Measurements from ENCODE around the gene RERG.

Gene RERG, protein sequence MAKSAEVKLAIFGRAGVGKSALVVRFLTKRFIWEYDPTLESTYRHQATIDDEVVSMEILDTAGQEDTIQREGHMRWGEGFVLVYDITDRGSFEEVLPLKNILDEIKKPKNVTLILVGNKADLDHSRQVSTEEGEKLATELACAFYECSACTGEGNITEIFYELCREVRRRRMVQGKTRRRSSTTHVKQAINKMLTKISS

DNA sequence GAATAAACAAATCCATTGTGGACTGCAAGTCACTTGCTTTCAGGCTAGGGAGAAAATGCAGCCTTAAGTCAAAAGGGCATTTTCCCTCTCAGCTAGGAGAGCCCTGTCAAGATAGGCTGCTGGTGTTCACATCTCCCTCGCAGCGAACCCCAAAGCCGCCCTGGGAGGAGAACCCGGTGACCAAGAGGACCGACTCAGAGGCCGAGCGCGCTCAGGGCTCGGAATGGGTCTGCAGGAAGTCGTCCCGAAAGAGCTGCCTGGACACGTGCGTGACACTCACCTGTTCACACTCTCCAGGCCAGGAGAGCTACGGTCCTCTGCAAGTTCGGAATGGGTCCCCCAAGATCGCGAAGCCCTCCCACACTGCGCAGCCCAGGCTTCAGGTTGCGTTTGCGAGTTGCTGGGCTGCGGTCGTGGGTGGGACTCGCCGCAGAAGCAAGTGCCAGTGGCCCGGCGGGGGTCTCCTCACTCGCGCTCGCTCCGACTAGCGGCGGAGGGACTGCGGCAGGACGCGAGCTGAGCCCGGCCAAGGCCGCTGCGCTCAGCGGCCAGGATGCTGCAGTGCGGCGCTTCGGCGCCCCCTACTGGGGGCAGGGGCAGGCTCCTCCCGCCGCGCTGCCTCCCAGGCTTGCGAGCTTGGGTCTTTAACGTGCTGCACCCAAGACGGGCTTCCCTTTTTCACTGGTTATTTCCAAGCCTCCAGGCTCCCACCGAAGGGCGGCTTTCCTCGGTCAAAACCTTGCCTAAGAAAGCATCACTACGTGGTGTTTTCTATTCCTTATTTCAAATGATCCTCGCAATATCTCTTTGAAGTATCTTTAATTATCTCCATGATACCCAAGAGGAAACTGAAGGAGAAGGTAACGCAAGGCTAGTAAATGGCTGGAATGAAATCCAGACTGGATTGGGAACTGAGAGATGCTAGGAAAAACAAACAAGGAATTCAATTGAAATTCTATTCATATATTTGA is at the start of gene RERG:
Gene RERG (minus strand): TSS at position 503 of the 971 bp plus-strand sequence. CDS start 3,928 bp downstream, outside the sequence.
- DNase-seq (ENCODE audit: low read depth), result peak; percentile 70

DNA sequence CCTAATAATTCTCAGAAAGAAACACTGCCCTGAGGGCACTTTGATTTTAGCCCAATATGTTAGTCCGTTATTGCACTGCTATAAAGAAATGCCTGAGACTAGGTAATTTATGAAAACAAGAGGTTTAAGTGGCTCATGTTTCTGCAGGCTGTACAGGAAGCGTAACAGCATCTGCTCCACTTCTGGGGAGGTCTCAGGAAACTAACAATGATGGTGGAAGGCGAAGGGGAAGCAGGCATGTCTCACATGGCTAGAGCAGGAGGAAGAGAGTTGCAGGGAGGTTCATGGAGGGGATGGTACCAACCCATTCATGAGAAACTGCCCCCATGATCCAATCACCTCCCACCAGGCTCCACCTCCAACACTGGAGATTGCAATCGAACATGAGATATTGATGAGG is 49.4 kb upstream of the RERG start:
- DNase-seq (ENCODE audit: low read depth), result no peak

DNA sequence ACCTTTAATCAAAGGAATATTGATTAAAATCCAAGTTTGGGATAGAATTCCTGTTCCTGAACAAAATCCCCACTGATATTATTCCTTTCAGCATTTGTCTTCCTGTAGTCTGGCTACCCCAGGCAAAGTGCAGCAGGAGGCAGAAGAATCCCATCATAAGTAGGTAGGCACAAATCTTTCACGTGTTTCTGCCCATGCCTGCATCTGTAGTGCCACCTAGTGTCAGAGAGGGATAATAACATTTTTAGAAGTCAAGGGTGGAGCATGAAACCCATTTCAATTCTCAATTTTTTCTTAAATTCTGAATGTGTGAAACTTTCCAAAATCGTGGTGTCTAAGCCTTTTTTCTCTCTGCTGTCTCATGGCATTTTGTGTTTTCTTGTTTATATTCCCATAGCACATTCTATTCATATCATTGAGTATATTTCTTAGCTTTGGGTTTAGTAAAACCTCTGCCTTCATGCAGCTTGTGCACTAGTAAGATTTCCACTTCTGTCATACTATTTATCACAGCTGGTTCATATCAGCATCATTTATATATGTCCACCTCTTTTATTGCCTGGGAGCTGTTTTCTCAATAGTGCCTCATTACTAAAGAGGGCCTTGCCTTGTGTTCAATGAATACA is 47.8 kb upstream of the RERG start:
- peak; percentile 75 for DNase-seq (ENCODE audit: low read depth)

DNA sequence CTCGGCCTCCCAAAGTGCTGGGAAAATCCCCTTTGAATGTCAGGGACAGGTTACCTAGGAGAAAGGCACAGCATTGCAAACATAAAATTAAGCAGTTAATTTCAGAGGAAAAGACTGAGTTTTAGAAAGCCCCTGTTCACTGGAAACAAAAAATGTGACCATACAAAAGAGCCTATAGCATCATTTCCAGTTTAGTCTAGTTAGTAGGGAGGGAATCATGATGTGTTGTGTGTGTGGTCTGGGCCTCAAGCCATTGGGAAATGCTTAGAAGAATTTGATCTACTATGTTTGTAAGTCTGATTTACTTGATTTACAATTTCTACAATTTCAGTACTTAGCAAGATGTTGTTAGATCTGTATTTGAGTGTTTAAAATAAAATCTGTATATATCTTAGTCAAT is 47.1 kb upstream of the RERG start:
- DNase-seq (ENCODE audit: low read depth), result no peak

DNA sequence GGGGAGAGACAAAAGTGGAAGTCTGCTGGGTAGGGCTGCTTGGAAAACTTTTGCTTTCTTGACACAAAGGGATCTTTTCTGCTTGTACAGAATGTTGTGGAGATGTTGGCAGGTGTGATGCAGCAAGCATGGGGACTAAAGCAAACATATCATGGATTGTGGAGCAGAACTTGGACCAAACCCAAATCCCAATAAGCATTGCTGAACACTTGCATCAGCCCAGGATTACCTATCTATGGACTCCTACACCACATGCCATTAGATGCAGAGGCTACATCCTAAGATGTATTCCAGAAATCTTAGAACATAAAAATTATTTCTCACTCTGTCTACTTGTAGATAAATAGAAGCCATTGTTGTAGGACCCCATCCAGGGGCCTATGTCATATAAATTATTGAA is 44.7 kb upstream of the RERG start:
- no peak for DNase-seq (ENCODE audit: low read depth)

DNA sequence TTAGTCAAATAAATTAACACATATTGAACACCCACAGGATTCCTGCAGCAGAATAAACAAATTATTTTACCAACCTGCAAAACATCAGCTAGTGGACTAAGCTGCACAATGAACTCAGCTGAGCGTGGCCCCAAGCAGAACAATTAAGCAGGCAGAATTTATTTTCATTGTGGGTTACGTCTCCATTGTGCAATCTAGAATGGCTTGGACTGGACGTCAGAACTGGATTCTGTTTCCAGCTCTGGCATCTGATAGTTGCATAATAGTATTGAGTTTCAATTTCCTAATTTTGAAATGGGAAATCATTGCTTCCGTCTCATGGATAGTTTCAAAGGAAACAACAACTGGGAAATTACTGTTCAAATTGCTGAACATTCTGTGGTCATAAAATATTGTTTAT is 35.5 kb upstream of the RERG start:
- DNase-seq (ENCODE audit: low read depth), result peak; percentile 4

DNA sequence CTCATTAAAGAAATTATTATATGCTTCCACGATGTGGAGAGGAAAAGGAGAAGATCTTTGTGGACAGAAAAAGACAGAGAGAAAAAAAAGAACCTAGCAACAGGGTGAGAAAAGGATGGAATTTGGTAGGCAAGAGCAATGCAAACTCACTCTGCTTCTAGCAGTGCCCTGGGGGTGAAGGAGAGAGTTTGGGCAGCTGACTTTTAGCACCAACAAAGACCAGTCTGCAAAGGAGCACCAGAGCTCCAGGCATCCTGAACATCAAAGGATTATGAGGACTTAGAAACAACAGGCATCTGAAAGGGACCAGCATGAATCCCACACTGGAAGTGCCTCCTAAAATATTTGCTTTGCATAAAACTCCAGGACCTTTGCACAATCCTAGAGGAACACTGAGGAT is 32.8 kb upstream of the RERG start:
- DNase-seq (ENCODE audit: low read depth), result no peak

DNA sequence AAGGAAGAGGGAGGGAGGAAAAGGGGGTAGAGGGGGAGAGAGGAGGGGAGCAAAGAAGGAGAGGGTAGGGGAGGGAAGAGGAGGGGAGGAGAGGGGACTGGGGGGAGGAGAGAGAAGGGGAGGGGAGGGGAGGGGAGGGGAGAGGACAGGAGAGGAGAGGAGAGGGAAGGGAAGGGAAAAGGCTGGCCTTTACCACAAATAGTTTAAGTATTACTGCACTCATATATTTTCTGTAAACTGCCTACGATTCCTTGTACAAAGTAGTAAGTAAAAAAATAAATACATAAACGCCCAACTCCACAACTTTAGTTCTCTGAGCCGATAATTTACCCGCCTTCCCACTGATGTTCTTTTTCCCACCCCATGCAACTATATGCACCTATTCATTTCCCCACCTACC is 23.7 kb upstream of the RERG start:
- DNase-seq (ENCODE audit: low read depth), result no peak

DNA sequence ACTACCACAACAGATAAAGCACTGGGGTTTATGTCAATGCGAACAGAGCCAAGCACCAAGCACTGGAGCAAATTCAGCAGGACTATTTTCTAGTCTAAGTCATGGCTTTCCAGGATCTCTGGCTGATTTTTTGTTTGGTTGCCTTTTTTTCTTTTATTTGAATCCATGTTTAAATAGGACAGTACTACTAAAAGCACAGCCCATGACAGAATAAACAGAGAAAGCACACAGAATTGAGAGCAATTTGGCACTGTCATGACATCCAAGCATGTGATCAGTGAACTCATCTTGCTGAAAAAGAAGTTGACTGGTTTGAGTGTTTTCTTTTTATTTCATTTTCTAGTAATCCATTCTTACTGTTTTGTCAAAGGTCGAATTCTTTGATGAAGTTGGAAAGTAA is 23.1 kb upstream of the RERG start:
- no peak for DNase-seq (ENCODE audit: low read depth)

DNA sequence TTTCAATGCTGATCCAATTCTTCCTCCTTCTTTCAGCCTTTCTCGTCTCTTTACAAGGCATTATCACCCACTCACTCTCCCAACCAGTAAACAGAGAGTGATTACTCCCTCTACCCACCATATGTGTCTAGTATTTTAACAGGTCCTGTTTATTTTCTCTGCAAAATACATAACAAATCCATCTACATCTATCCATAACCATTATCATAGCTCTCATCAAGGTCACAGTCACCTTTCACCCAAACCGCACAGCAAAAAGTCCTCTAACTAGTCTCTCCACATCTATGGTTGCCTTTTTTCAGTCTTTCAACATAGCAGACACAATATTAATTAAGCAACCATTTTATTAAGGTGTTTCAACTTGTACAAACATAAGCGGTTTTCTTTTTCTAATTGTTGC is 21.9 kb upstream of the RERG start:
- no peak for DNase-seq (ENCODE audit: low read depth)

DNA sequence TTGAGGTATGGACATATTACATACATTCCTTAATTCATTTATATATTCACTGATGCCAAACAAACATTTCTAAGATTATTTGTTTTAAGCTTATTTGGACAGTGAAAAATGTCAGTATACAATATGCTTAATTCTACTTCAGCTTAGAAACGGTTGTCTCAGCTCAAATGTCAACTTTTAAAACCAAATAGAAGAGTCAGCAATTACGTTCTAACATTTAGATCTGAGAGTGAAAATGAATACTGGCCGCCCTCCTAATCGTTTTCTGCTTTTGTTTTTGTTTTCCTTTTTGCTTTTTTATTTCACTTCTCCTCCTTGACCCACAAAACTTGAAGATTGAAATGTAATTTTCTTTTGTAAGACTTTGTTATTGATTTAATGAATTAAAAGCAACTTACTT is 19.7 kb upstream of the RERG start:
- no peak for DNase-seq (ENCODE audit: low read depth)

DNA sequence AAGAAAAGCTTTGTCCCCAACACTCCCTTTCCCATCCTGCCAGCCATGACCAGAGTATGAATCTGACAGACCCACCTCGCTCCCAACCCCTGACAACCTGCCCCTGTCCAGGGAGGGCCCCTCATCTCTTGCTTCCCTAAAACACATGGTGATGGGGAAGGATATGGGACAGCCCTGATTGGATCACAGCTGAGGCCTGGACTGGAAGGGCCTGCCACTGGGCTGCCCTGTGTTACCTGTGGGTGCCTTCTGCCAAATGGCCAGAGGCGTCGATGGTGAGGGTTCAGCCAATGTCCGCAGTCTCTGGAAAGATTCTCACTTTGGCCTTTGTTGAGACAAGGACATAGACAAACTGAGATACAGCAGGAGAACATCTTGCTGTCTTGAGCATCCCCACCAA is 13.3 kb upstream of the RERG start:
- no peak for DNase-seq (ENCODE audit: low read depth)

DNA sequence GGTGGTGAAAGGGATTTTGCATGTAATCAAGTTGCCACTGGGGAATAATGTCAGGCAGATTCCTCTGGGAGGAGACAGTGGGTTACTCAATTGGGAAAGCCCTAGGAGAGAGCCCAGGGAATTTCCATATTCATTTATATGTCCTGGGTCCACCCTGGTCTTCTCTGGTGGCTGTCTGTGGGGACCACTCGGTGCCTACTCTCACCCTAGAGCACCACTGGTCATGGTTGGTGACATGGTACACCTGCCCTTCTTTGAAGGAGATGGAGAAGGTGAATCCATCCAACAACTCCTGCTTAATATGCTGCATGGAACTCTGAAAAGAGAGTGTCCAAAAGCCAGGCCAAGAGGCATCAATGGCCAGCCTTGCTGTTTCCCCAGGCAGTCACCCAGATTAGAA is 12.8 kb upstream of the RERG start:
- DNase-seq (ENCODE audit: low read depth), result no peak

DNA sequence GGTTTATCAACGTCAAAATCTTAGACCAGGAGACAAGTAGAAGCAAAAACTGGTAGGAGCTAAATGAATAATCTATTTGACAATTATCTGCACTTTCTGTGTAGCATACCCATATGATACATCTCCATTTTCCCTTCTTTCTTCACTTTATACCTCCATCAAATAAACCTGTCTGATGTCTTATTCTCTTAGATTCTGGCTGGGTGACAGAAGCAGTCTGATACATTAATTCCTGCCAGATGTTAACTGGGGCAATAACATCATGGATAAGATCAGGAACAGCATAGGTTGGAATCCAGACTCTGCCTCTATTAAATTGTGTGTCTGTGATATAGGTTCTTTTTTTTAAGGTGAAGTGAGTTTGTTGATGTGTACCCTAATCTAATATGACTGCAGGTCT is 11.7 kb upstream of the RERG start:
- no peak for DNase-seq (ENCODE audit: low read depth)

DNA sequence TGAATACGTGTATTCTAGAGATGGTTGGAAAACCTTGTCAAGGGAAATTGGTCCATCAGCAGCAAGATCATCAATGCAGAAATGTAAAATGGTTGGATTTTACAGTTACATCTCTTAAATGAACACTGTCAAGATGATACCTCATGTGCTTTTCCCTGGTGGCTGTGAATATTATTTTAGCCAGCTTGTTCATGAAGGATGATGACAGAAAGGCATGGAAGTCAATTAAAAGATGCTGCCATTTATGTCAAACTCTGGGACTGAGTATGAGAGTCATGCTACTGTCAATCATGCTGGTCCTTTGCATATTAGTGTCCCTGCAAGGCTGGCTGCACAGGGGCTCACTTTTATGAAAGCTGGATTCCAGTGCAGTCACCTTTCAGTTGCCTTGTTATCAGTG is 10.3 kb upstream of the RERG start:
- DNase-seq (ENCODE audit: low read depth), result no peak

DNA sequence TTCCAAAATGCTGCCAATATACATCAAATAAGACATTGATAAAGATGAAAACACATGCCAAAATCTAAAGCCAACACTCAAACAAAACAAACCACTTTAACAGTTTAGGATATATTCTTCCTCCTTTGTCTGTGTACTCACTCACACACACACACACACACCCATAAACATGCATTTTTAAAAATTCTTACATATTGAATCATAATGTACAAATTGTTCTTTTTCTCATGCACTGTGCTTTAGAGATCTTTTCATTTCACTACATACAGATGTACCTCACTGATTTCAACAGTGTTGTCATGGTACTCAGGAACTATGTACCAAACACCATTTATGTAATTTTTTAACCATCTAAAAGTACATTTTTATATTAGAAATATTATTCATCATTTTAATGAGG is 9.5 kb upstream of the RERG start:
- DNase-seq (ENCODE audit: low read depth), result no peak

DNA sequence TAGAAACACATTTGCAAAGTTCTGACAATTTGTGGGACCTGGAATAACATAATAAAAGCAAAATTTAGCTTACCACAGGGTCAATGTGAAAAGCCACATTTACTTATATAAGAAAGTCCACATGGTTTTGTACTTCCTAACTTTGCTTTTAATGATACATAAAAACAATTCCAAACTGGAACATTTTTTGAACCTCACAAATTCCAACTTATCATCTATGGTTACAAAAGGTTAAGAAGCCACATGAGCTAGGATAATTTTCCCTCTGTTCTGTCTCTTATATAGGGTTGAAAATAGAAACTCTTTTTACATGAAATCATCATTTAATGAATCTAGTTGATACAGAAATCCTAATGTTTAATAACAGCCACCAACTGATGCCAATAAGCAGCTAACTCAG is 8.9 kb upstream of the RERG start:
- no peak for DNase-seq (ENCODE audit: low read depth)

DNA sequence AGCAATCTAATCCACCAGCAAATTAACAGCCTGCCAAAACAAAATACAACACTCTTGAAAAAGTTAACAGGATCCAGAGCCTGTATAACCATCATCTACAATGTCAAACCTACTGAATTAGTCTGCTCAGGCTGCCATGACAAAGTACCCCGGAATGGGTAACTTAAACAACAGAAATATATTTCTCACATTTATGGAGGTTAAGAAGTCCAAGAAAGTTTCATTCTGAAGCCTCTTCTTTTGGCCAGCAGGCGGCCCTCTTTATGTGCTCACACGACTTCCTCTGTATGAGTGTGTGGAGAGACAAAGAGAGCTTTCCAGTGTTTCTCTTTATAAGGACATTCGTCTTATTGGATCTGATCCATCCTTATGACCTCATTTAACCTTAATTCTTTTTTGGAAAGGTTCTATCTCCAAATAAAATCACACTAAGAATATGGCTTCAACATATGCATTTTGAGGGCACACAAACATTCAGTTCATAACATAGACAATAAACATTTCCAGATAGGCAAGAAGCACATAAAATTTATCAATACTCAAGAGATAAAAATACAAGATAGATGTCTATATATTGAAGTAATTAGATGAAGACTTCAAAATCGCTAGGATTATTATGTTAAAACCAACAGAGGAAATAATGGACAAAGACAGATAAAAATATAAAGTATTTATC is 5.9 kb upstream of the RERG start:
- DNase-seq (ENCODE audit: low read depth), result peak; percentile 71

DNA sequence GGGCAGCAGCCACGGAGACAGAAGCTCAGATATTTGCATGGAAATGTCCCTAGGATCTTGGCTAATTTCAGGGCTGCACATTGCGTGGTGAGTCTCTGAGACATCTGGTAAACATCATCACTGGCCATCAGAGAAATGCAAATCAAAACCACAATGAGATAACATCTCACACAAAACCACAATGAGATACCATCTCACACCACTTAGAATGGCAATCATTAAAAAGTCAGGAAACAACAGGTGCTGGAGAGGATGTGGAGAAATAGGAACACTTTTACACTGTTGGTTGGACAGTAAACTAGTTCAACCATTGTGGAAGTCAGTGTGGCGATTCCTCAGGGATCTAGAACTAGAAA is 4.6 kb upstream of the RERG start:
- DNase-seq (ENCODE audit: low read depth), result peak; percentile 15

DNA sequence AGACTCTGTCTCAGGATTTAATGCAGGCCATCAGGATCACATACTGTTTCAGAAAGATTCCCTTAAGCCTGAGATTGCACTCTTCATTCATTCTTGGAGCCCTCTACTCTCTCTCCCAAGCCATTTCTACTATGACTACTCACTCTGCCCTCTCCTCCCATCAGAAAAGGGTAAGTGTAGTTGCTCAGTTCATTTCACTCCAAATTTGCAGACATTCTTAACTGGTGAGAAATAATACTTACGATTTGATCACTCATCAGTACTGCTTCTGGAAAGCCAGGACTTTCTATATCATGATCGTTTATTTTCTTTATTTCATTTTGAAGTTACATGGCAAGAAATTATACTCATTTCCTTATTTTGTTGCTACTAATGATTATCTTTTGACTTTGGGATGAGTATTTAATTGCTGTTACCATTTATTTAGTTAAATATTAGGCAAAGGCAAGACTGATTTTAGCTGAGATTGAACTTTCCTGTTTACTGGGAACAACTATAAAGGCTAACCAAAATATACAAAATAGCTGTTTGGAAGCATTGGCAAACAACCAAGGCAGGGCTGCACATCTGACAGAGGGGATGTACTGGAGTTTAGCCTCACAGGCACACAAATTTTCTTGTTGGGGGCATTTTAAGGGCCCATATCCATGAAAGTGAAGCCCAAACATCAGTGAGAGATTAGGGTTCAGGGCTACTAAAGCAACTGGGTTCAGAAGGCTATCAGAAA is 4.1 kb upstream of the RERG start:
- DNase-seq (ENCODE audit: low read depth), result no peak

DNA sequence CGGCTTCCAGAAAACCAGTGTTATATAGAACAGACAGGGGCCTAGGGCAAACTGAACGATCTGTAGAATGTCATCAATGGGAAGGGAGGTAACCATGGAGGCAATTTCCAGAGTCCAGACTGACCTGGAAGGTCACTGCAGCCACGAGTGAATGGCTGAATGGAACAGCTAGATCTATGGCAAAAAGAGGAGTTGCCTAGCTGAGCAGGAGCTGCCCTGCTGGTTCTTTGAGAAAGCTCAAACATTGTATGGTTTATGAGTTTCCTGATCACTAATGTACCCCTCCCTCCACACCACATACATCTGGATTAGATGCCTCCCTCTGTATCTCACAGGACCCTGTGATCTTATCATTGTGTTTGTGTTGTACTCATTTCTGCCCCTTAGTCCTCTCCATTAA is 1.0 kb upstream of the RERG start:
- no peak for DNase-seq (ENCODE audit: low read depth)

DNA sequence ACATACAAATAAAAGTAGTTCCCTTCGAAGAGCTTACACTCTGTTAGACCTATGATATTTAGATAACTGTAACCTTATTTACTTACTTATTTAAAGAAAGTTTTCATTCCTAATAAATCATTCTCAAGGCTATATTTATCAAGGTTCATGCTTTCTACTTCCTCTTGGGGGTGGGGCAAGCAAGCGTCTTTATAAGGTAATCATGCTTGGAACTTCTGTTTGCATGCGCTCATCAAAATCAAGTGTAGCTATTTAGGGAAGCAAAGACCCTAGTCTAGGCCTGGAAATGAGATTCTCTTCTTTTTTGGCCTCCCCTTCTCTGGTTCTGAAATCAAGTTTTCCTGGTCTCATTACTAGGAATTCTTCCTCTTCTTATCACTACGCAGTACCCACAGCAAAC is 766 bp downstream of the RERG start:
- DNase-seq (ENCODE audit: low read depth), result no peak
